GM13977 (cell line): ENCODE data around the gene CEMIP2.

Experiments
- DNase-seq: peaks from one replicate; pipeline ENCODE4 v3.0.0; 2012; ENCODE audit warnings: low spot score
- in situ Hi-C: fragments of 300-500 bp; cut with MboI; formaldehyde crosslinking; loops from one replicate; pipeline ENCODE4 v1.12.0; 2022; ENCODE audit warnings: low sequenced_read_pairs, low pct_unique_long_range_greater_than_20kb, mixed read lengths, inconsistent platforms; ENCODE audit not compliant: unreplicated experiment
- TF ChIP-seq, protein P1 (sequence below): IDR thresholded peaks from 2 replicates; pipeline ENCODE4 v1.5.1; 2012; ENCODE audit warnings: mild to moderate bottlenecking, control low read depth; ENCODE audit not compliant: insufficient read depth; ENCODE audit errors: extremely low read depth, missing control alignments

The CEMIP2 gene

DNA sequence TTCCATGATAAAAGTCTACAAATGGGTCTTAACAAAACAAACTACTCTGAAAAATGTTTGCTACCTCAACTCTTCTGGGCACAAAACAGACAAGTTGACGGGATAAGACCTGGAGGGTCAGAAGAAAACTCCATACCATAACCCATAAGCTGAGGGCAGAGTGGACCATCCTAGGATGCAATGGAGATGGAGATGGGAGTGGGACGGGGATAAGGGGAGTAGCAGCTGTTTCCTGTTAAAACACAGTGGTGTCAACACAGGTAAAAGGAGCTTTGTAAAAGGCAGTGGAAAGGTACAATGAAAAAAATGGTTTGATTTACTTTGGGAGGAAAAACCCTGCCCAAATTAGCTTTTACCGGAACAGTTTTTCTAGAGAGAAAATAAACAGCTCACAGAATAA is 41.6 kb downstream of the CEMIP2 start:
- DNase-seq = no peak
- TF ChIP-seq, protein P1, sequence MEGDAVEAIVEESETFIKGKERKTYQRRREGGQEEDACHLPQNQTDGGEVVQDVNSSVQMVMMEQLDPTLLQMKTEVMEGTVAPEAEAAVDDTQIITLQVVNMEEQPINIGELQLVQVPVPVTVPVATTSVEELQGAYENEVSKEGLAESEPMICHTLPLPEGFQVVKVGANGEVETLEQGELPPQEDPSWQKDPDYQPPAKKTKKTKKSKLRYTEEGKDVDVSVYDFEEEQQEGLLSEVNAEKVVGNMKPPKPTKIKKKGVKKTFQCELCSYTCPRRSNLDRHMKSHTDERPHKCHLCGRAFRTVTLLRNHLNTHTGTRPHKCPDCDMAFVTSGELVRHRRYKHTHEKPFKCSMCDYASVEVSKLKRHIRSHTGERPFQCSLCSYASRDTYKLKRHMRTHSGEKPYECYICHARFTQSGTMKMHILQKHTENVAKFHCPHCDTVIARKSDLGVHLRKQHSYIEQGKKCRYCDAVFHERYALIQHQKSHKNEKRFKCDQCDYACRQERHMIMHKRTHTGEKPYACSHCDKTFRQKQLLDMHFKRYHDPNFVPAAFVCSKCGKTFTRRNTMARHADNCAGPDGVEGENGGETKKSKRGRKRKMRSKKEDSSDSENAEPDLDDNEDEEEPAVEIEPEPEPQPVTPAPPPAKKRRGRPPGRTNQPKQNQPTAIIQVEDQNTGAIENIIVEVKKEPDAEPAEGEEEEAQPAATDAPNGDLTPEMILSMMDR = no peak
- in situ Hi-C loops = no loop called here

DNA sequence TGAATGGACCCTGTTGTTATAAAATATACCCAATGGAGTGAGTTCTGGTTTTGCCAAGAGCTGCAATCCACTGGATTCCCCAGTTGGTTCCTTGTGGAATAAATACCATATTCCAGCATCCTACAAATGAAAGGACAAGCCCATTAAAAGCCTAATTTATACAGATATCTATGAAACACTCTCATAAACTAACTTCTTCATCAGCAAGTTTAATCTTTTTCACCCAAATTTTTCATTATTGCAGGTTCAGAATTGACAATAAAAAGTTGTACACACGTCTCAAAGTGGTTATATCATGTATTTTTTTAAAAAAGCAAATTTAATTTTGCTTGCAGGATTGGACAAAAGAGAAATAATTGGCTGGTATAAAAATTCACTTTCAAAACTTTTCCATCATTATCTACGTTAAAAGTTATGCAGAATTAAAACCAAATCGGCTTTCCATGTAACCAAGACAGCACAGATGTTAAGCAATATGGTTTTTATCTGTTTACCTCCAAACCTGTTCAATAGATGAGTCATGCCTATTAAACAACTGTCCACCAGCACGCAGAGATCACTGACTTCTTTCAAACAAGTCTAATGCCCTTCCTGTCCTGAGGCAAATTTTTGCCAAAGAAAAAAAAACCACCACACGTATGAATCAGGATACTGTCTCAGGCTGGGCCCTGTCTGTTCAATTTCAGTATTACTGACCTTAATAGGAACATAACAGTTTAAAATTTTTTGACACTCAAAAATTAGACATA is 42.5 kb downstream of the CEMIP2 start:
- DNase-seq = no peak
- in situ Hi-C loops = no loop called here
- TF ChIP-seq, protein P1 = no peak

- DNase-seq = no peak
- TF ChIP-seq, protein P1 = no peak
- in situ Hi-C loops = no loop called here
Observed at GRCh38 chr9:71721855-71722254, 46.5 kb downstream of the CEMIP2 start.

GRCh38 chr9:71719562-71719961 is 48.8 kb downstream of the CEMIP2 start:
- TF ChIP-seq, protein P1 = no peak
- in situ Hi-C loops = no loop called here
- no peak for DNase-seq

DNA sequence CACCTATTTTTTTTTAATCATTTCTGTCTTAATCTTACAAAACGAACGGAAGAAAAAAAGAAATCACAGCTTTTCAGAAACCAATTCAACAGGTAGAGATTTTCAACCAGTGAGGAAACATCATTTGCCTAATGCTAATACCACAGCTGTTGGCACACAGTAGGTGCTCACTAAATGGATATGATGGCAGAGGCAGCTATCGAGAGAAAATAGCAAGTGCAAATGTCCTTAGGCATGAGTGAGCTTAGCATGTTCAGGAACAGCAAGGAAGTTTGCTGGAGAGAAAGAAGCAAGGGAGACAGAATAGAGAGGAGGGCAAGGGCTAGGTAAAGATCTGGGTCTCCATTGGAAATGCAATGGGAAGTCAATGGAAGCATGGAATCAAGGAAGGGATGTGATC is 49.2 kb downstream of the CEMIP2 start:
- DNase-seq = no peak
- in situ Hi-C loops = no loop called here
- TF ChIP-seq, protein P1 = no peak

DNA sequence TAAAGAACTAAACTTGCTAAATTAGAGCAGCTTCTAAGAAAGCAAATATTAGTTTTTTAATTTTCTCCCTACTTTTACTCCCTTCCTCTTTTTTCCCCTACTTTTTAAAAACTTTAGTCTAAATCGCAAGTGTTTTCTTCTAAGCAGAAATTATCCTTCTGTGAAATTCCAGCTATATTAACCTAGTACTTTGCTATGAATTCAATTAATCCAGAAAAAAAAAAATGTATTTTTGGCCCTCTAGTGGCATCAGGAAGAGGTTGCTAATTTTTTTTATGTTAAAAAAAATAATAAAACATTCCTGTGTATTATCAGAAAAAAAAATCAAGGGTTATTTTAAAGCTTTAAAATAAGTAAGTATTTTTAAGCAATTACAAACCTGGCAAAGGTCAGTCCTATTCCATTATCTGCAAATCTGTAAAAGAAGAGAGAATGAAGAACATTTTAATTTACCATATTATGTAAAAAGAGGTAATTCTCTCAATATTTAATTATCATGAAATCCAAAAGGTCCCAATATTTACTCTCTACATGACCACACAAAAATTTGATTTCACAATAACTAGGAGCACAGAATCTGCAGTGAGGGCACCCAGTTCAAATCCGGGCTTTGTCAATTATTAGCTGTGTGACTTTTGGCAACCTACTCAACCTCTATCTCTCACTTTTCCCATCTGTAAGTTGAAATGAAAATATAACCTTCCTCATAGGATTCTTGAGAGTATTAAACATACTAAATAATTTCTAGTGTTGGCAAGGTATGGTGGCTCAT is 52.0 kb downstream of the CEMIP2 start:
- no peak for DNase-seq
- in situ Hi-C loops = no loop called here
- TF ChIP-seq, protein P1 = peak; percentile 14
